Measurements from ENCODE around the gene EHD4.
A peak's percentile ranks its signal among the peaks of the same experiment; 100 is the strongest.

EHD4 gene

DNA sequence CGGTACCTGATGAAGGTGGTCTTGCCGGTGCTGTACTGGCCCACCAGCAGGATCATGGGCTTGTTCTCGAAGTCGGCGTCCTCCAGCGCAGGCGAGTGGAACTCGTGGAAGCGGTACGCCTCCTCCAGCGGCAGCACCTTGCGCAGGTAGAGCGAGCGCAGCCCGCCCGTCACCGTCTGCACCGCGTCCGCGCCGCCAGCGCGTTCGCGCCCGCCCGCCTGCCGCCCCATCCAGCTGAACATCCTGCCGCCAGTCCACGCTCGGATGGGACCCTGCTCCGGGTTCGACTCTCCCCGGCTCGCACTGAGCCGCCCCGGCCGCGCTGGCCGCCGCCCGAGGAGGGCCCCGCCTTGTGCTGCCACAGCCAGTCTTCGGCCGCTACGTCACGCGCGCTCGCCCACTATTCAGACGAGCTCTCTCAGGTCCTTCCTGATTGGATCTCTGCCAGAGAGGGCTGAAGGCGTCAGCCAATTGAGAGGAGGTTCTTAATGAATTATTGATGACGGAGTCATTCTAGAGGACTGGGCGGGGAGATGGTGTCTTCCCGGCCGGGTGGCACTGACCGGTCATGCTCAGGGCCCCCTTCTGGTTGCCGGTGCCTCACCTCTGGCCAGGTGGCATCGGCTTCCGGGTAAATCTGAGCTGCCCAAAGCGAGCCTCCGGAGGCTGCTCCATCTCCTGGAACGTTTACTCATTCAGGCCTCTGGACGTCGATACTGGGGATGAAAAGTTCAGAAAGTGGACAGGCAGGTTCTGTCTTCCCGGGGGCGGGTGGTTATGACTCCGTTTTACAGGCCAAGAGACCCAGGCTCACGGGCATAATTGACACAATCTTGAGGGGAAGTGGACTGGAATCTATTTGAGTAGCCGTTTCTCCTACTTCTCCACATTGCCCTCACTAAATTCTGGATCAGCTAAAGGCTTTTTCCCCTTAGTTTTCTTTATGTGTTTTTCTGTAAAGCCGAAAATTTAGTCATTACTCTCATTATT lies at the start of gene EHD4:
EHD4 (minus strand) TSS at position 305 of the 990 bp plus-strand sequence; CDS start at position 242, 63 bp downstream.
- TF ChIP-seq, protein P1, sequence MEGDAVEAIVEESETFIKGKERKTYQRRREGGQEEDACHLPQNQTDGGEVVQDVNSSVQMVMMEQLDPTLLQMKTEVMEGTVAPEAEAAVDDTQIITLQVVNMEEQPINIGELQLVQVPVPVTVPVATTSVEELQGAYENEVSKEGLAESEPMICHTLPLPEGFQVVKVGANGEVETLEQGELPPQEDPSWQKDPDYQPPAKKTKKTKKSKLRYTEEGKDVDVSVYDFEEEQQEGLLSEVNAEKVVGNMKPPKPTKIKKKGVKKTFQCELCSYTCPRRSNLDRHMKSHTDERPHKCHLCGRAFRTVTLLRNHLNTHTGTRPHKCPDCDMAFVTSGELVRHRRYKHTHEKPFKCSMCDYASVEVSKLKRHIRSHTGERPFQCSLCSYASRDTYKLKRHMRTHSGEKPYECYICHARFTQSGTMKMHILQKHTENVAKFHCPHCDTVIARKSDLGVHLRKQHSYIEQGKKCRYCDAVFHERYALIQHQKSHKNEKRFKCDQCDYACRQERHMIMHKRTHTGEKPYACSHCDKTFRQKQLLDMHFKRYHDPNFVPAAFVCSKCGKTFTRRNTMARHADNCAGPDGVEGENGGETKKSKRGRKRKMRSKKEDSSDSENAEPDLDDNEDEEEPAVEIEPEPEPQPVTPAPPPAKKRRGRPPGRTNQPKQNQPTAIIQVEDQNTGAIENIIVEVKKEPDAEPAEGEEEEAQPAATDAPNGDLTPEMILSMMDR (conservative IDR thresholded peaks at IDR 0.05), result peak; percentile 75
- TF ChIP-seq ZFX (IDR thresholded peaks at IDR 0.05), result no peak; the same call in 1 of the 2 replicates
- peak within 1 kb of the TSS; percentile 79 for H3K27ac ChIP-seq

DNA sequence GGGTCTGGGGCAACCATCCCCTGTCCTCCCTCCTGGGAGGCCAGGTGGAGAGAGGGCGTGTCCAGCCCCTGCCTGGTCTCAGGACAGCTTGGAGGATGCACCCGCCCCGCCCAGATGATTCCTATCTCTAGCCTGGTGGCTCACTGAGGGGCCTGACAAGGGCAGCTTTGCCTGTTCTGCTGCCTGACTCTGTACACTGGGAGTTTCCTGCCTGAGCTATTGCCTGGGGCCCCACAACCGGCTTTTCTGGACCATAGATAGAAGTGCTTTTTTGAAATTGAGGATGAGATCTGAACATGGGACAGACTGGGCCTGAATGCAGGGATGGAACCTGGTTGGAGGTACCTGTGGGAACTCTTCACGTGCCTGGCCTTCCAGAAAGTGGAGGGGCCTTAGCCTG lies 49.2 kb upstream of the EHD4 start:
- no peak overlapping the region for H3K27ac ChIP-seq
- TF ChIP-seq, protein P1 (conservative IDR thresholded peaks at IDR 0.05), result no peak
- no peak for TF ChIP-seq ZFX (IDR thresholded peaks at IDR 0.05)

DNA sequence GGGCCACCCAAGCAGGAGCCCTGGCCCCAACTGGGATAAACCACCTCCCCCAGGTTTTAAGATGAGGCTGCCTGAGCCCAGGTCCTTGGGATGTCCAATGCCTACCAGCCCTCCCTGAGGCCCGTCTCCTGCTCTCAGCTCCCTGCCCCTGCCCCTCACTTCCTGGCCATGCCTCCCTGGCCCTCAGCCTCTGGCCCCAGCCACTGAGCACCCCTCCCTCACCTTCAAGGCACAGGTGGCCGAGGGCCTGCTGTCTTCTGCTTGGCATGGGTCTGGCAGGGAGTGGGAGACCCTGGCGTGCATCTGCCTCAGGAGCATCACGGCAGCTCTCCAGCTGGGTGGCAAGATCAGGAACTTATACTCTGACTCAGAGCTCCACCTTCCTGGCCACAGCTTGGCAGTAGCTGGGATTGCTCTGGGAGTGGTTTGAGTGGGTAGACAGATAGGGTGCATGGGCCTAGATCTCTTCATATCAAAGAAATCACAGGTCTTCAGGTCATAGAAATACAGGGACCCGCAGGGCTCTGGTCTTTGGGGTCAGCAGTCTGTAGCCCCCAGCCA lies 48.4 kb upstream of the EHD4 start, which contains the start of gene PLA2G4E:
PLA2G4E (minus strand) TSS at position 330 of the 561 bp plus-strand sequence; CDS start at position 318, 12 bp downstream.
- TF ChIP-seq, protein P1 (conservative IDR thresholded peaks at IDR 0.05), result no peak
- no peak for TF ChIP-seq ZFX (IDR thresholded peaks at IDR 0.05)
- no peak within 1 kb of the TSS for H3K27ac ChIP-seq

DNA sequence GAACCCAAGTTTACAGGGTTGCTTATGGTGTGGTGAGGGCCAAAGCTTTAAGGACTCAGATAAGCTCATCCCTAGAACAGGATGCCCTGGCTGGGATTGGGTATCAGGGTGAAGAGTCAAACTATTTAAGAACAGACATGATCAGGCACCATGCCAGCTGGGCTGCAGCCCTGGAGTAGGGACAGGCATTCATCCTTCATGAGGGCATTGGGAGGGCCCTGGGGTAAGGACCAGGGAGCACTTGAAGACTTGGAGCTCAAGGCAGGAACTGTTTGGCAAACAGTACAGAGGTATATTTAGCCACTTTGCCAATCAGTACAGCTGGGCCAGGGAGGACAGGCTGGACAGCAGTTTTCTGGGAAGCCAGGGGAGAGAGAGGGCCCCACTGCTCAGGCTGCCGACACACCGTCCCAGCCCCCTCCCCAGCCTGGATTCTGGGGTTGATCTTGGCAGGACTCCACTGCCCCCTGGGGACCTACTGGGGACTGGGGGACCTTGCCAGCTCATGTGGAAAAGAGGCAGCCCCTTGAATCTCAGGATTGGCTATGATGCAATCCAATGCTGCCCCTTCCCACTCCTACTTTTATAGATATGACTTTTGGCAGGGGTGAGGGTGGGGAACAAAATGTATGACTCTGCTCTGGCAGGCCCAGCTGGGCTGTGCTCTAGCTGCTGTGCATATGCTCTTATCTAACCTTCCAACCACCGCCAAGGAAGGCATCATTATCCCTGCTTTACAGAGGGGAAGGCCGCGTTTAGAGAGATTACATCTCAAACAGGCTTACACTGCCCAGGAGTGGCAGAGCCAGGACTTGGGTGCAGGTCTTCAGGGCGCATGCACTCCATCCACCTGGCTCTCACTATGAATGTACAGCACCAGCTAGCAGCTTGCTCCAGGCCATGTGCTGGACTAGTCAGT lies 46.2 kb upstream of the EHD4 start:
- H3K27ac ChIP-seq, result no peak overlapping the region
- TF ChIP-seq ZFX (IDR thresholded peaks at IDR 0.05), result no peak
- TF ChIP-seq, protein P1 (conservative IDR thresholded peaks at IDR 0.05), result no peak

DNA sequence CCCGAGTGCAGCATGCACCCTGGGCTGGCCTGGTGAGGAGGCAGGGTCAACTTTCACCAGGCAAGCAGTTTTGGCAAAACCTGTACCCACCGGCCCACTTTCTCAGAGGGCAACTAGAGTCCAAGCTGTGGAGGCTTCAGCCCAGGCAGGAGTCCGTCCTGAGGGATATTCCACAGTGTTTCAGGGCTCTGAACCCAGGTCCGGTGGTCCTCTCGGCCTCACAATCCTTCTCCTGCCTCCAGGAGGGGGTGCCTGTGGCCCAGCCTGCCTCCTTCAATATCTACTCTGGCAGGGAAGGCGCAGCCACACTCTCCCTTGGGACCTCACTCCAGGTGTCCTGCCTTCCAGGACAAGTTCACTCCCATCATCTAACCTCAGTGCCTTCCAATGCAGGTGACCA lies 44.6 kb upstream of the EHD4 start:
- H3K27ac ChIP-seq, result no peak overlapping the region
- TF ChIP-seq, protein P1 (conservative IDR thresholded peaks at IDR 0.05), result no peak
- TF ChIP-seq ZFX (IDR thresholded peaks at IDR 0.05), result no peak

DNA sequence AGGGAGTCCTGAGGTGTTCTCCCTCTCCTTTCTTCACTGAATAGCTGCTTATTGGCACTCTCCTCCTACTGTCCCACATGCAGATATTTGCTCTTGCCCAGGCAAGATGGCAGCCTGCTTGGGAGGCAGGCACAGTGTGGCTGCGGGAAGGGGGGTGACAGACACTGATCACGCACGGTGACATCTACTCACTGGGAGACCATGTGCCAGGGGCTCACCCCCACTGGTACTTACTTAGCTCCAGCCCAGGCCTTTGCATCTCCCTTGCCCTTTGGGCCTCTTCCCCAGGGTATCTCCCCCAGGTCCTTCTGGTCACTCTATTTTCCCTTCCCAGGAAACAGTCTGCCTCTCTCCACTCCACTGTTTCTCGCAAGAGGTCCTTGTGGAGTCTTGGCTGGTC lies 42.0 kb upstream of the EHD4 start:
- TF ChIP-seq, protein P1 (conservative IDR thresholded peaks at IDR 0.05), result no peak
- no peak for TF ChIP-seq ZFX (IDR thresholded peaks at IDR 0.05)
- no peak overlapping the region for H3K27ac ChIP-seq
